IPS-18a (cell line): Measurements from ENCODE around the gene NPAS2.

Experiments used
- H3K27ac ChIP-seq: one replicate; pipeline ENCODE4 v1.5.1; 2013; ENCODE audit warnings: low read length
- H3K27me3 ChIP-seq: one replicate; pipeline ENCODE4 v1.6.1; 2013; ENCODE audit warnings: mild to moderate bottlenecking, low read length; ENCODE audit not compliant: control insufficient read depth, insufficient read depth
- H3K36me3 ChIP-seq: one replicate; pipeline ENCODE4 v1.6.1; 2013; ENCODE audit warnings: low read depth, low read length; ENCODE audit not compliant: control insufficient read depth
- H3K4me1 ChIP-seq: one replicate; pipeline ENCODE4 v1.6.1; 2013; ENCODE audit warnings: low read depth, low read length; ENCODE audit not compliant: control insufficient read depth
- H3K4me3 ChIP-seq: one replicate; pipeline ENCODE4 v1.5.1; 2013; ENCODE audit warnings: low read length
- H3K9ac ChIP-seq: one replicate; pipeline ENCODE4 v1.6.1; 2013; ENCODE audit warnings: mild to moderate bottlenecking, low read length, moderate library complexity
- H3K9me3 ChIP-seq: one replicate; pipeline ENCODE4 v1.6.1; 2013; ENCODE audit warnings: low read depth, low read length; ENCODE audit not compliant: control insufficient read depth

Gene NPAS2

GRCh38 chr2:100814043-100814442 is 5.9 kb upstream of the NPAS2 start:
- Histone ChIP-seq H3K27ac (no peak overlapping the region), H3K4me3 (no peak overlapping the region), H3K9me3 (no peaks in the 10 kb centered on the region), H3K36me3 (no peaks in the 10 kb centered on the region), H3K27me3 (peaks cover 26% of the 10 kb centered on the region), H3K9ac (no peak overlapping the region), H3K4me1 (peaks cover 22% of the 10 kb centered on the region)

DNA sequence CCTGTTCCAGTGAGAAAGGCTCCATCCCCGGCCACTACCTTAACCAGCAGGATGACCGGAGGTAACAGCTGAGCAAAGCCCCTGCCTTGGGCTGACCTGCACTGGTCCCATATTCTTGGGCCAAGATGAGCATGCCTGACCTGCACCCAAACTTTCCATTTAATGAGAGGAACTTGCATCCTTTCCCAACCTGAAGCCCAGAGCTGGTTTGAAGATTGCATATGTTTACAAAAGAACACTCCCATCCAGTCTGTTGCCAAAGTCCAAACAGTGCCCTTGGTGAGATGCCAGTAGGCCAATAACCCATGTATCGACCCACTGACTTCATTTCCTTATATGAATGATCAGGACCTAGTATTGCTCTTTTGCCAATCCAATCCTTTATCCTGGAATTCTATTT is 5.5 kb upstream of the NPAS2 start:
- Histone ChIP-seq H3K9me3 (no peaks in the 10 kb centered on the region), H3K27me3 (peaks cover 30% of the 10 kb centered on the region), H3K4me1 (peaks cover 18% of the 10 kb centered on the region), H3K9ac (no peak overlapping the region), H3K4me3 (no peak overlapping the region), H3K27ac (no peak overlapping the region), H3K36me3 (no peaks in the 10 kb centered on the region)

DNA sequence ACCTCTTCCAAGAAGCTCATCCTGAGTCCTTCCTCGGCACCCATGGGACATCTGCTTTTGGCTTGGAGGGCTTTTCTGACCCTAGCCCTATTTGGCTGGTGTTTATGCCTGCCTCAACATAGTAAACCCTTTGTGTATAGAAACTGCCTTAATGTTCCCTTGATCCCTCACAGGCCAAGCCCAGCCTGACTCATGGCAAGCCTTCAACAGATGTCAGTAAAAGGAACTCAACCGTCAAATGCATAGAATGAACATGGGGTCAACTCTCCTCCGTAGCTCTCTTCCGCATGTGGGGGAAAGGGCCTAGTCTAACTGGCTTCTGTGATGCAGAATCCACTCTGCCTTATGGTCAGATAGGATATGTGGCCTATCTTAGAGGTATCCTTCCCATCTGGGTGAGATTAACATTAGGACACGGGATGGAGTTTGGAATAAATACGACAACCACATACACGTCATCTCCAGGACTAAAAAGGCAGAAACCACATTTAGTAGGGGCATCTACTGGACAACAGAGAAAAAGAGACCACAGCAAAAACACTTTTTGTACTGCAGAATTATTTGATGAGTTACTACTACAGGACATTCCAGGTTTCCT is 2.5 kb upstream of the NPAS2 start:
- H3K36me3 ChIP-seq: no peaks in the 10 kb centered on the region
- no peak overlapping the region for H3K9ac ChIP-seq
- H3K27ac ChIP-seq: no peak overlapping the region
- peaks cover 25% of the 10 kb centered on the region for H3K4me1 ChIP-seq
- H3K4me3 ChIP-seq: no peak overlapping the region
- no peaks in the 10 kb centered on the region for H3K9me3 ChIP-seq
- H3K27me3 ChIP-seq: peaks cover 56% of the 10 kb centered on the region

DNA sequence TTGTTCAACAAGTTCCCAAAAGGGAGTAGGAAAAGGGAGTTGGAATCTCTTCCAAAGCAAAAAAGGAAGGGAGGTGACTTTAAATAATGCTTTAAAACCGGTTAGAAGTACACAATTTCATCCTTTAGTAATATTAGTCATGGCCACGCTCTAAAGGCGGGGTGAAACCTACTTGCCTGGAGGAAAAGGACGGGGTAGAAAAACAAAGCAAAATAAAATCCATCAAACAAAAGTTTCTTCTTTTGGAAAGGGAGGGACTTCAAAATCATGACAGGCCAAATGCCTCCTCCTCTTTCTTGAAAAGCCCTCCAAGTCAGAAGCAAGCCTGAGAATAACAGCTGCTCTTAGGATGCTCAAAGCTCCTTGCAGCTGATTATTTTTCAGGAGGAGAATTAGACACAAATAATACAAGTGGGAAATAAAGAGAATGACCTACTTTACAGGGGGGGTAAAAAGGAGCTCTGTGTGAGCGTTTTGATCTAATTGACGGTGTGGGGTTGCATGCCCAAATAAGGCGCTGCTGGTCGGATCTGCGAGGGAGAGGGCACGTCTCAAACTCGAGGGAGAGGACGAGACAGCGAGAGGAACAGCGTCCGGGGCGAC is 1.8 kb upstream of the NPAS2 start:
- Histone ChIP-seq H3K36me3 (no peaks in the 10 kb centered on the region), H3K27me3 (peaks cover 62% of the 10 kb centered on the region), H3K4me1 (peaks cover 19% of the 10 kb centered on the region), H3K4me3 (peak overlapping the region; percentile 54), H3K9ac (no peak overlapping the region), H3K27ac (no peak overlapping the region), H3K9me3 (no peaks in the 10 kb centered on the region)

GRCh38 chr2:100818606-100819369 is 1.2 kb upstream of the NPAS2 start:
- H3K36me3 ChIP-seq: no peaks in the 10 kb centered on the region
- H3K9ac ChIP-seq: no peak overlapping the region
- H3K9me3 ChIP-seq: no peaks in the 10 kb centered on the region
- H3K4me3 ChIP-seq: peak overlapping the region; percentile 54
- peaks cover 69% of the 10 kb centered on the region for H3K27me3 ChIP-seq
- peaks cover 13% of the 10 kb centered on the region for H3K4me1 ChIP-seq
- no peak overlapping the region for H3K27ac ChIP-seq

DNA sequence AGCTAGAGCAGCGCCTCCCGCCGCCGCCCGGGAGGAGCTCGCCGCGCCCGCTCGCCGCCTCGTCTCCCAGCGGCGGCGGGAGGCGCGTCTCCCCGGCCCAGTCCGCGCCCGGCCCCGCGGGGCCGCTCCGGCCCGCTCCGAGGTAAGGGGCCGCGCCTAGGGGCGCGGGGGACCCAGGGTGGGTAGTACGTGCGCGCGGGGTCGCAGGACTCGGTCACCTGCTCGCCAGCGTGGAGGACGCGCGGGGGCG is 259 bp downstream of the NPAS2 start:
- Histone ChIP-seq H3K27ac (no peak overlapping the region), H3K27me3 (peaks cover 76% of the 10 kb centered on the region)

GRCh38 chr2:100820523-100821254 is 750 bp downstream of the NPAS2 start:
- H3K4me3 ChIP-seq: peak overlapping the region; percentile 59
- peaks cover 76% of the 10 kb centered on the region for H3K27me3 ChIP-seq
- no peaks in the 10 kb centered on the region for H3K36me3 ChIP-seq
- no peaks in the 10 kb centered on the region for H3K9me3 ChIP-seq
- H3K27ac ChIP-seq: no peak overlapping the region
- H3K4me1 ChIP-seq: peaks cover 13% of the 10 kb centered on the region
- H3K9ac ChIP-seq: no peak overlapping the region

More for the DNA sequence above, 259 bp downstream of the NPAS2 start:
- Histone ChIP-seq H3K36me3 (no peaks in the 10 kb centered on the region), H3K9ac (no peak overlapping the region), H3K4me3 (peak overlapping the region; percentile 59), H3K4me1 (peaks cover 13% of the 10 kb centered on the region), H3K9me3 (no peaks in the 10 kb centered on the region)

DNA sequence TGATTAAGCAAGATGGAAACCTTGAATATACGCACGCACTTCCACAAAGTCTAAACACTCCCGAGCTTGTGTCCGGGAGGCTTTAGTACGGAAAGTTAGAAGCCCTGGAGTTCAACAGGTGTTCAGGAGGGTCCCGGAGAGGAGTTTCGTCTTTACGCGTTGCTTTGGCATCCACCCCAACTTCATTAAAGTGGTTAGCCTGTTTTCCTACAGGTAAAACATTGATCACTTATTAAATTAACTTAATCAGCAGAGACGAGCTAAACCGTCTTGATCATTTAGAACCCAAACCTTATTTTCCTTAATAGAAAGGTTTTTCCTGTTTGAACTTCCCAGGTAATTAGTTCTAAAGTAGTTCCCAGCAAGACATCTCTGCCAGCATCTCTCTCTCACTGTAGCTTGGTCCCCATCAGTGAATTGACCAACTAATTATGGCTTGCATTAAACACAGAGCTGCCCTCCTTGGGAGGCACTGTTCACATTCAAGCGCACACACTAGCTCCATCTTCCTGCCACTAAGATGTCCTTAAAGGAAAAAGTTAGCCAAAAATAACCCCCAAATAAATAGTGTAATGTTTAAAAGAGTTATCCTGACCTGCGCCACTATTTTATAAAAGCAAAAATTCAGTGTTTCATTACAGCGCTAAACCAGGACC is 1.4 kb downstream of the NPAS2 start:
- Histone ChIP-seq H3K36me3 (no peaks in the 10 kb centered on the region), H3K4me3 (peak overlapping the region; percentile 59), H3K9ac (no peak overlapping the region), H3K27ac (no peak overlapping the region), H3K4me1 (peaks cover 13% of the 10 kb centered on the region), H3K9me3 (no peaks in the 10 kb centered on the region), H3K27me3 (peaks cover 76% of the 10 kb centered on the region)

- no peaks in the 10 kb centered on the region for H3K9me3 ChIP-seq
- no peak overlapping the region for H3K27ac ChIP-seq
- no peak overlapping the region for H3K9ac ChIP-seq
- no peaks in the 10 kb centered on the region for H3K36me3 ChIP-seq
- H3K4me3 ChIP-seq: peak overlapping the region; percentile 59
- H3K27me3 ChIP-seq: peaks cover 71% of the 10 kb centered on the region
- H3K4me1 ChIP-seq: peaks cover 13% of the 10 kb centered on the region
These were observed 1.9 kb downstream of the NPAS2 start for GRCh38 chr2:100821911-100822265.

GRCh38 chr2:100822587-100823248 is 2.8 kb downstream of the NPAS2 start:
- Histone ChIP-seq H3K4me3 (no peak overlapping the region), H3K27me3 (peaks cover 63% of the 10 kb centered on the region), H3K27ac (no peak overlapping the region), H3K36me3 (no peaks in the 10 kb centered on the region), H3K9ac (no peak overlapping the region), H3K9me3 (no peaks in the 10 kb centered on the region), H3K4me1 (peaks cover 13% of the 10 kb centered on the region)
